Measurements from ENCODE around the gene SRCIN1.

The SRCIN1 gene

GRCh38 chr17:38564254-38564837, 41.4 kb downstream of the SRCIN1 start:
- Histone ChIP-seq H3K4me3 (ENCODE audit: low read depth in 1 of 2, low read length in 2 of 2) (no peak overlapping the region), H3K9me3 (ENCODE audit: control insufficient read depth in 1 of 2, low read length in 2 of 2) (no peaks in the 10 kb centered on the region), H3K27ac (ENCODE audit: low read length) (no peak overlapping the region), H3K36me3 (ENCODE audit: control insufficient read depth in 1 of 2, insufficient read depth in 2 of 2, low read length in 2 of 2) (no peaks in the 10 kb centered on the region), H3K27me3 (ENCODE audit: low read depth, low read length) (peaks cover 79% of the 10 kb centered on the region), H3K4me1 (ENCODE audit: control insufficient read depth in 1 of 2, insufficient read depth in 2 of 2, low read length in 2 of 2) (peaks cover 0 to 13% of the 10 kb centered on the region in 2 donors)

GRCh38 chr17:38563362-38564253, 42.1 kb downstream of the SRCIN1 start:
- H3K27me3 ChIP-seq (ENCODE audit: low read depth, low read length): peaks cover 79% of the 10 kb centered on the region
- H3K4me1 ChIP-seq (ENCODE audit: control insufficient read depth in 1 of 2, insufficient read depth in 2 of 2, low read length in 2 of 2): peaks cover 0 to 21% of the 10 kb centered on the region in 2 donors
- no peak overlapping the region for H3K27ac ChIP-seq (ENCODE audit: low read length)
- no peaks in the 10 kb centered on the region for H3K36me3 ChIP-seq (ENCODE audit: control insufficient read depth in 1 of 2, insufficient read depth in 2 of 2, low read length in 2 of 2)
- no peak overlapping the region for H3K4me3 ChIP-seq (ENCODE audit: low read depth in 1 of 2, low read length in 2 of 2)
- H3K9me3 ChIP-seq (ENCODE audit: control insufficient read depth in 1 of 2, low read length in 2 of 2): no peaks in the 10 kb centered on the region

DNA sequence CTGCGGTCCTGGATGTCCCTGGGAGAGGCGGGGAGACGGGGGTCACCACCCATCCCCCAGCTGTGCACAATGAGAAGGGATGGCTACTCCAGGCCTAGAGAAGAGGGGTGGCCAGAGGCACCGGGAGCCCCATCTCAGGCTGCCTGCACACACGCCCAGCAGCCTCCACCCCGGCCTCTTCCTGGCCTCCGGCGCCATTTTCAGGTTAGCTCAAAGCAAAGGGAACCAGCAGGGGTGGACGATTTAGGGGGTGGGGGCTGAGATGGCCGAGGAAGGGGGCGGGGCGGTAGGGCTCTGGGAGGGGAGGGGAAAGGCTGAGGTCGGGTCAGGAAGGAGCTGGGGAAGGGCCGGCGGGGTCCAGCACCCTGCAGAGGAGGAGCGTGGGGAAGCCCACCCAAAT, 42.8 kb downstream of the SRCIN1 start:
- Histone ChIP-seq H3K4me1 (ENCODE audit: control insufficient read depth in 1 of 2, insufficient read depth in 2 of 2, low read length in 2 of 2) (peaks cover 0 to 28% of the 10 kb centered on the region in 2 donors), H3K27me3 (ENCODE audit: low read depth, low read length) (peaks cover 74% of the 10 kb centered on the region), H3K36me3 (ENCODE audit: control insufficient read depth in 1 of 2, insufficient read depth in 2 of 2, low read length in 2 of 2) (no peaks in the 10 kb centered on the region), H3K27ac (ENCODE audit: low read length) (no peak overlapping the region), H3K4me3 (ENCODE audit: low read depth in 1 of 2, low read length in 2 of 2) (no peak overlapping the region), H3K9me3 (ENCODE audit: control insufficient read depth in 1 of 2, low read length in 2 of 2) (no peaks in the 10 kb centered on the region)

- H3K27me3 ChIP-seq (ENCODE audit: low read depth, low read length): peaks cover 67% of the 10 kb centered on the region
- no peaks in the 10 kb centered on the region for H3K9me3 ChIP-seq (ENCODE audit: control insufficient read depth in 1 of 2, low read length in 2 of 2)
- H3K36me3 ChIP-seq (ENCODE audit: control insufficient read depth in 1 of 2, insufficient read depth in 2 of 2, low read length in 2 of 2): no peaks in the 10 kb centered on the region
- no peak overlapping the region for H3K27ac ChIP-seq (ENCODE audit: low read length)
- H3K4me3 ChIP-seq (ENCODE audit: low read depth in 1 of 2, low read length in 2 of 2): no peak overlapping the region
- peaks cover 0 to 35% of the 10 kb centered on the region in 2 donors for H3K4me1 ChIP-seq (ENCODE audit: control insufficient read depth in 1 of 2, insufficient read depth in 2 of 2, low read length in 2 of 2)
These were observed 43.6 kb downstream of the SRCIN1 start for GRCh38 chr17:38562215-38562569.

GRCh38 chr17:38561416-38562214, 44.1 kb downstream of the SRCIN1 start:
- Histone ChIP-seq H3K9me3 (ENCODE audit: control insufficient read depth in 1 of 2, low read length in 2 of 2) (no peaks in the 10 kb centered on the region), H3K4me3 (ENCODE audit: low read depth in 1 of 2, low read length in 2 of 2) (no peak overlapping the region), H3K4me1 (ENCODE audit: control insufficient read depth in 1 of 2, insufficient read depth in 2 of 2, low read length in 2 of 2) (peaks cover 0 to 36% of the 10 kb centered on the region in 2 donors), H3K36me3 (ENCODE audit: control insufficient read depth in 1 of 2, insufficient read depth in 2 of 2, low read length in 2 of 2) (no peaks in the 10 kb centered on the region), H3K27ac (ENCODE audit: low read length) (no peak overlapping the region), H3K27me3 (ENCODE audit: low read depth, low read length) (peaks cover 61% of the 10 kb centered on the region)

GRCh38 chr17:38560503-38561318, 45.0 kb downstream of the SRCIN1 start:
- Histone ChIP-seq H3K27ac (ENCODE audit: low read length) (no peak overlapping the region), H3K4me1 (ENCODE audit: control insufficient read depth in 1 of 2, insufficient read depth in 2 of 2, low read length in 2 of 2) (peaks cover 0 to 36% of the 10 kb centered on the region in 2 donors), H3K9me3 (ENCODE audit: control insufficient read depth in 1 of 2, low read length in 2 of 2) (no peaks in the 10 kb centered on the region), H3K36me3 (ENCODE audit: control insufficient read depth in 1 of 2, insufficient read depth in 2 of 2, low read length in 2 of 2) (no peaks in the 10 kb centered on the region), H3K27me3 (ENCODE audit: low read depth, low read length) (peaks cover 52% of the 10 kb centered on the region), H3K4me3 (ENCODE audit: low read depth in 1 of 2, low read length in 2 of 2) (no peak overlapping the region)

DNA sequence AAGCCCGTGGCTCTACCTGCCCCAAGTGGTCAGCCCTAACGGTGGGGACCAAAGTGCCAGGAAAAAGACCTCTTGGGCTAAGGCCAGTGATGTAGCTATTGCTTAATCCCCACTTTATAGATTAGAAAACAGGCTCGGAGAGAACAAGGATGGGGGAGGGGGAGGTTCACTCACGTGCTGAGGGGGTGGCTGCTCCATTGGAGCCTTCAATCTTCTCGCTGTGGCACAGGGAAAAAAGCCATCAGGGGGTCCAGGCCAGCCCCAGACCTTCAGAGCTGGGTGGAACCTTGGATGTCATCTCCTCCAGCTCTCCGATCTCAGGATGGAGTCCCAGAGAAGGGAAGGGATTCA, 45.9 kb downstream of the SRCIN1 start:
- no peaks in the 10 kb centered on the region for H3K36me3 ChIP-seq (ENCODE audit: control insufficient read depth in 1 of 2, insufficient read depth in 2 of 2, low read length in 2 of 2)
- H3K4me3 ChIP-seq (ENCODE audit: low read depth in 1 of 2, low read length in 2 of 2): peak overlapping the region in 1 of 2 donors; percentile 26
- H3K27ac ChIP-seq (ENCODE audit: low read length): no peak overlapping the region
- H3K9me3 ChIP-seq (ENCODE audit: control insufficient read depth in 1 of 2, low read length in 2 of 2): no peaks in the 10 kb centered on the region
- peaks cover 46% of the 10 kb centered on the region for H3K27me3 ChIP-seq (ENCODE audit: low read depth, low read length)
- H3K4me1 ChIP-seq (ENCODE audit: control insufficient read depth in 1 of 2, insufficient read depth in 2 of 2, low read length in 2 of 2): peaks cover 0 to 36% of the 10 kb centered on the region in 2 donors

DNA sequence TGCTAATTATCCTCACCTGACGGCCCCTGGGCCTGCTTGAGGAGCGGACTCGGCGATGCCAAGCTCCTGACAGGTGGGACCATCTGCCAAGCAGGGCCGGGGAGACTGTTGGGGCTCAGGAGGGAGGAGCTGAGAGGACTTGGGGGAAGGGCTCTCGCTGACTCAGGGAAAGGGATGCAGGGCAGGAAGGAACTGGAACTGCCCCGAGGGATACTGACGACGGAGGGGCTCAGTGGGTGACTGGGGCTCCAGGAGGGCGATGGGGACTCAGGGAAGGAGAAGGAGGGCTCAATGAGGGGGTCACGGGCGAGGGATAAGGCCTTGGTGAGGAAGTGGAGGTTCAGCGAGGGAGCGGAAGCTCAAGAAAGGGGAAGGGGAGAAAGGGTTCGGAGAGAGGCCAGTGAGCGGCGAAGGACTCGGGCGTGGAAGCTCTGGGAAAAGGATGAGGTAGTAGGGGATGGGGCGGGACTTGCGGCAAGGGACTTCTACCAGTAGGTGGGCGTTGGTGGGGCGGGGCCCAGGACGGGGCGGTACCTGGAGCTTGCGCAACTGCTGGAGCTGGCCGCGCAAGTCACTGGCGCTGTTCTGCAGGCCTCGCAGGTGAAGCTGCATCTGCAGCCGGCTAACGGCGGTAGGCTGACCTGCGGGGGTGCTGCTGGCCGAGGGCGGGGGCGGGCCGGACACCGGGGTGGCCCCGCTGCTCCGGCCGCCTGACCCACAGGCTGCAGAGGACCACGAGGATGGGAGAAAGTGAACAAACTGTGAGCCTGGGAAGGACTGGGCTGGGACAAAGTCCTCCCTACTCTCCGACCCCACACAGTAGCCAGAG, 46.5 kb downstream of the SRCIN1 start:
- peaks cover 0 to 36% of the 10 kb centered on the region in 2 donors for H3K4me1 ChIP-seq (ENCODE audit: control insufficient read depth in 1 of 2, insufficient read depth in 2 of 2, low read length in 2 of 2)
- H3K9me3 ChIP-seq (ENCODE audit: control insufficient read depth in 1 of 2, low read length in 2 of 2): no peaks in the 10 kb centered on the region
- no peaks in the 10 kb centered on the region for H3K36me3 ChIP-seq (ENCODE audit: control insufficient read depth in 1 of 2, insufficient read depth in 2 of 2, low read length in 2 of 2)
- H3K4me3 ChIP-seq (ENCODE audit: low read depth in 1 of 2, low read length in 2 of 2): peak overlapping the region; percentile 28 to 63
- no peak overlapping the region for H3K27ac ChIP-seq (ENCODE audit: low read length)
- peaks cover 45% of the 10 kb centered on the region for H3K27me3 ChIP-seq (ENCODE audit: low read depth, low read length)

GRCh38 chr17:38558728-38559050, 47.1 kb downstream of the SRCIN1 start:
- no peaks in the 10 kb centered on the region for H3K9me3 ChIP-seq (ENCODE audit: control insufficient read depth in 1 of 2, low read length in 2 of 2)
- H3K4me1 ChIP-seq (ENCODE audit: control insufficient read depth in 1 of 2, insufficient read depth in 2 of 2, low read length in 2 of 2): peaks cover 0 to 36% of the 10 kb centered on the region in 2 donors
- H3K36me3 ChIP-seq (ENCODE audit: control insufficient read depth in 1 of 2, insufficient read depth in 2 of 2, low read length in 2 of 2): no peaks in the 10 kb centered on the region
- H3K27me3 ChIP-seq (ENCODE audit: low read depth, low read length): peaks cover 42% of the 10 kb centered on the region
- no peak overlapping the region for H3K27ac ChIP-seq (ENCODE audit: low read length)
- H3K4me3 ChIP-seq (ENCODE audit: low read depth in 1 of 2, low read length in 2 of 2): peak overlapping the region; percentile 28 to 63

Data from muscle layer of duodenum (tissue), 2 donors.